Hematopoietic multipotent progenitor cell treated with erythropoietin and hydrocortisone succinate and interleukin-3 and kit ligand, for 4 days (in vitro differentiated cells): Measurements from ENCODE around the gene ZNF775.
A peak's percentile ranks its signal among the peaks of the same experiment; 100 is the strongest.
"Not testable (repeated sequence)": the region's sequence is repeated elsewhere in the genome, so short reads cannot be mapped to it uniquely, and the experiment has no call there.

Experiments used
- DNase-seq: peaks from one replicate; pipeline ENCODE4 v3.0.0-alpha.2; 2015

ZNF775 gene

DNA sequence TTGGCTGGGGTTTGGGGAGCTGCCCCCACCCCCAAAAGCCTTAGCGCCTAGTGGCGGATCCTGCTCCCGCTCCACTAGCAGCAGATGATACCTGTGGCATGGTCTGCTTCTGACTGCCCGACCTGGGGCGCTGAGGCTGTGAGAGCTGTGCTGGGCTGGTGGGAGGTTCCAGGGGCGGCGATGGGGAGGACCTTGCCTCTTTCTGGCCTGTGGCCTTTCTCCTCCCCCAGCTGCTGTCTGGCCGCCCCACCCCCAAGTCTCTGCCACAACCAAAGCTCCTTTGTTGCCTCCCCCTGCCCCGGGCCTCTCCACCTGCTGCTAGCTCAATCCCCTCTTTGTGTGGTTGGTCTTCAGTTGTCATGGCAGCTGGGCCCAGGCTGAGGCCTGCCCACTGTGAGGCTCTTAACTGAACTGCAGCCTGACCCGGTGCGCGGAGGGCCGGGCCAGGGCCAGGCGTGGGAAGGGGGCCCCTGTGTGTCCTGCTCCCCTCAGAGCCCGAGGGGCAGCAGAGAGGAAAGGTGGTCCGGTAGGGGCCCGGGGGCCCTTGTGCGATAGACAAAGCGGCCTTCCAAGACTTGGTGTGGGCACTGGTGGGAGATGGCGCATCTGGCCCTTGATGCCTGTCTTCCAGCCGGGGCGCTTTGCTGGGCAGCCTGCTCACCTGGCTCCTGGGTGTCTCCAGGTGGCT is 4.7 kb downstream of the ZNF775 start:
- DNase-seq: no peak

- peak; percentile 31 for DNase-seq
Measured at GRCh38 chr7:150384406-150385301, 5.5 kb downstream of the ZNF775 start.

- DNase-seq: no peak
Measured at GRCh38 chr7:150385302-150385723, 6.2 kb downstream of the ZNF775 start.

- not testable (repeated sequence) for DNase-seq
Measured at GRCh38 chr7:150385884-150386283, 6.8 kb downstream of the ZNF775 start.

GRCh38 chr7:150388306-150388705 is 9.2 kb downstream of the ZNF775 start:
- no peak for DNase-seq

DNA sequence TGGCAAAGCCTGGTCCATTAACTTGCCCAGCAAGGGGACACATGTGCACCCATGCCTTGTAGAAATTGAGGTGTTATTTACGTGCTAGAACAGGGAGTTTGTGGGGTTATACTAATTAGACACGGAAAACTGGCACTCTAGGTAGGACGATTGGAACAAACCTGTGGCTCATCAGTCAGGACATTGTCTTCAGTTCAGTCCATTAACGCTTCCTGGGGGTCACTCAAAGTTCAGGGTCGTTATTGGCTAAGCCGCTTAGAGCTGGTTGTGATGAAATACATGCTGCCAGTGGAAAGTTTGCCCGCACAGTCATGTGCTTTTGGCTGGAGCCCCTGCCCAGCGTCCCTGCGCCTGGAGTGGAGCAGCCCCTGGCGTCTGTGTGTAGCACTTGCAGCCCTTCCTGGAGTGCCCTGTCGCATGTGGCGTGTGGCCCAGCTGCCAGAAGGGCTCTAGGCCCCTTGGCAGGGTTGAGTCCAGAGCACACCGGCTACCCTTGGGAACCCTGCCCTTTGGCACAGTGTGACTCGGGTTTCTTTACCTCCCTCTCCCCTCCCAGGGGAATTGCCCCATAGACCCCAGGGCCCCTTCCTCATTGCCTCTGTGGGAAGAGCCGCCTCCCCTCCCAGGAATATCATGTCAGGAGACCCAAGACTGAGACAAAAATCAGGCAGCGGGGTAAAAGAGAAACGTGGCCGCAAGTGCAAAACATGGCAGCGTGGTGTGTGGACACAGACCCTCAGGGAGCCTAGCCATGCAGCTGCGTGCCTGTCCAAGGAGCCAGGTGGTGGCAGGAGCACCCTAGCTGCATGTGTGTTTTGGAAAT is 9.8 kb downstream of the ZNF775 start:
- DNase-seq: peak; percentile 71

- no peak for DNase-seq
Measured at GRCh38 chr7:150389532-150389816, 10.3 kb downstream of the ZNF775 start.

DNA sequence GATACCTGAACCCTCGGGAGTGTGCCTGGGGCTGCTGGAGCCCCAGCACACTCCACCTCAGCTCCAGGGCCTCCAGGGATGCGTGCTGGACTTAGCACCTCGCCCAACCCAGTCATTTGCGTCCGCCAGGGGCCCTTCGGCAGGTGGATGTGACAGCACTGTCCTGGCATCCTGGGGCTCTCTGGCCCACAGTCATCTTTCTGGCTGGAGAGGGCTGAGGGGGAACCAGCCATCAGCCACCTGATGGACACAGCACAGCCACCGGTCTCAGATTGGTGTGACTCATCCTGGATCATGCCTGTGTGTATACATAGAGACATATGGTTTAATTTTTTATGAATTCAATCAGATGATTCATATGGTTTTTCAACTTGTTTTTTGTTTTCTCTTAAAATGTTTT is 11.1 kb downstream of the ZNF775 start:
- DNase-seq: no peak

GRCh38 chr7:150393325-150393724 is 14.2 kb downstream of the ZNF775 start:
- DNase-seq: no peak

GRCh38 chr7:150396426-150396825 is 17.3 kb downstream of the ZNF775 start:
- no peak for DNase-seq

- DNase-seq: no peak
Measured at GRCh38 chr7:150396851-150397260, 17.7 kb downstream of the ZNF775 start.

DNA sequence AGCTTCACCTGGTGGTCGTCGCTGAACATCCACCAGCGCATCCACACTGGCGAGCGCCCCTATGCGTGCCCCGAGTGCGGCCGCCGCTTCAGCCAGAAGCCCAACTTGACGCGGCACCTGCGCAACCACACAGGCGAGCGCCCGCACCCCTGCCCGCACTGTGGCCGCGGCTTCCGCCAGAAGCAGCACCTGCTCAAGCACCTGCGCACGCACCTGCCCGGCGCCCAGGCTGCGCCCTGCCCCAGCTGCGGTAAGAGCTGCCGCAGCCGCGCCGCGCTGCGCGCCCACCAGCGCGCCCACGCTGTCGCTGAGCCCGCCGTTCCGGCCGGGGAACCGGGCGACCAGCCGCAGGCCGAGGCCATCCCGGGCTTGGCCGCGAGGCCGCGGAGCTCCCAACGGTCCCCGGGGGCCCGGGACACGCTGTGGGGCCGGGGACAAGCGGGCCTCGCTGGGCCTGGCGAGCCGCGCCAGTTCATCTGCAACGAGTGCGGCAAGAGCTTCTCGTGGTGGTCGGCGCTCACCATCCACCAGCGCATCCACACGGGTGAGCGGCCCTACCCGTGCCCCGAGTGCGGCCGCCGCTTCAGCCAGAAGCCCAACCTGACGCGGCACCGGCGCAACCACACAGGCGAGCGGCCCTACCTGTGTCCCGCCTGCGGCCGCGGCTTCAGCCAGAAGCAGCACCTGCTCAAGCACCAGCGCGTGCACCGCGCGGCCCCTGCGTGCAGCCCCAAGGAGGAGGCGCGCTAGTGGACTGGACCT is 18.4 kb downstream of the ZNF775 start:
- no peak for DNase-seq

DNA sequence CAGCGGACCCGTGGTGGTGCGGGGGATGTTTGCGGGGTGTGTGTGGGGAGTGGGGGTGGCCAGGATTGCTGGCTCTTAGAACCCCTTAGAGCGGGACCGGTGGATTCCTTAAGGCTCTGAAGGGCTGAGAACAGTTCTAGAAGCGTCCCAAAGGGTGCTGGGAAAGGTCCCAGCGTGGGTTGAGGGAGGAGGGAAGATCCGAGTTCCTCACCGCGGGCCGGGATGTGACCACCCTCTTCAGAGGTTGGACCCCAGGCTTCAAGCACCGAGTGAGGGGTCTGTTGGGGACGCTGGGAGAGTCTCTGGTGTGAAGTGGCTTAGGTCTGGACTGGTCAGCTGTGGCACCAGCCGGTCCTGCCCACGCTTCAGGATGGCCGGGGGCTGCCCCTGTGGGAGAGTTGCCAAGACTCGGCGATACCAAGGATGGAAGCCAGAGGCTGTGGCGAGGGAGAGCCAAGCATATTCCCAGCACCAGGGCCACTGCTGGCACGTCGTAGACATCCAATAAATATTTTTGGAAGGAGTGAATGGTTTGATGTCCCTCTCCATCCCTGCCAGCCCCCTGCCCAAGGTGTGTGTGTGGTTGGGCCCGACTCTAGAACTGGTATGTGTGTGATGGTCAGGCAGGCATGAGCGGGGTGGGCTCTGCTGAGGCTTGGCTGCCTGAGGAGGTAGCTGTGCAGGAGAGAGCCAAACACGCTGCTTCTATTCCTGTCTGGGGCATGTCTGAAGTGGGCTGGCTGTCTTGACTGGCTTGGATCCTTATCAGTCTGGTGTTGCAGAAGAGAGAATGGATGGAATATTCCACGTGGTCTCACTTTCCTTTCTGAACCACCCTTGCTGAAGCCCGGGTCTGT is 19.2 kb downstream of the ZNF775 start:
- no peak for DNase-seq

DNA sequence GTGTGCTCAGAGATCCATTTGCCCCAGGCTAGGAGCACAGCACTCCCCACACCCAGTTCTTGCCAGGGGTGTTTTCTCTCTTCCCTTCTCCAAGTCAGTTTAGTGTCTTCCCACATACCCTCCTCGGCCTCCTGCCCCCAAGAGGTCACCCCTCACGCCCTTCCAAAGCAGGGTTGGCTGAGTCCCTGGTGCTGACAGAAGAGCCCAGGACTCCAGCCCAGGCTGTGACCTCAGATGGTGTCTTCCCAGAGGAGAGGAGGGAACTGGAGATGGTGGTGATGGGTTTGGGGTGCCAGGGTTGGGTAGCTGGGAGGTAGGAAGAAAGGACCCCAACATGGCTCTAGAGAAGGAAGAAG is 19.8 kb downstream of the ZNF775 start:
- no peak for DNase-seq

GRCh38 chr7:150399421-150400007 is 20.4 kb downstream of the ZNF775 start:
- no peak for DNase-seq

DNA sequence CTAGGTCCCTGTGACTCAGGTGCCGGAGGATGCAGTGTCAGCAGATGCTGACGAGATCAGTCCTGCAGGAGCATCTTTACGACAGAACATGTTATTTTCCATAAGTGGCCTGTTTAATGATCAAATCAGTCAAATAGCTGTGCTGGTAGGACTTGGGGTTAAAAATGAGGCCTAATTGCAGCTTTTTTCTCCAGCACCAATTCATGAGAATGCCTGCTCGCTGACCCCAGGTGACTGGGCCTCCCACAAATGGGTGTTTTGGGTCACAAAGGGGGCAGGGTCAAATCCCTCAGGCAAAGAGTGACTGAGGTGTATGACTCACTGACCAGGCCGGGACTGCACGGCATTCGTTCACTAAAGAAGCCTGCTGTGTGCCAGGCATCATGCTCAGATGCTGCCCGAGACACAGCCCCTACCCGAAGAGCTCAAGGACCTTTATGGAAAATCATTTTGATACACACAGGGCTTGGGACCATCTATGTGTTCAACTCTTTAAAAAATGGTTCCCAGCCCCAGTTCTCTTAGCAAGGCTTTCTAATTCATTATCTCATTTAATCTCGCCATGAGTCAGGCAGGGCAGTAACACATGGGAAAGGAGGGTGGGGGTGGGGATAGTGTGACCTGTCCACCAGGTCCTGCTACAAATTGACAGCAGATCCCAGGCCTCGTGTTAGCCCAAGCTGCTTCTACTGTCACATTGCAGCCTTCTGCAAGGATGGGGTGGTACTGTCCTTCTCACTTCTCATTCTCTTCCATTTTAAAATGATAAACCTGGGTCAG is 21.1 kb downstream of the ZNF775 start:
- DNase-seq: peak; percentile 41

- no peak for DNase-seq
Measured at GRCh38 chr7:150400788-150401423, 21.8 kb downstream of the ZNF775 start.

DNA sequence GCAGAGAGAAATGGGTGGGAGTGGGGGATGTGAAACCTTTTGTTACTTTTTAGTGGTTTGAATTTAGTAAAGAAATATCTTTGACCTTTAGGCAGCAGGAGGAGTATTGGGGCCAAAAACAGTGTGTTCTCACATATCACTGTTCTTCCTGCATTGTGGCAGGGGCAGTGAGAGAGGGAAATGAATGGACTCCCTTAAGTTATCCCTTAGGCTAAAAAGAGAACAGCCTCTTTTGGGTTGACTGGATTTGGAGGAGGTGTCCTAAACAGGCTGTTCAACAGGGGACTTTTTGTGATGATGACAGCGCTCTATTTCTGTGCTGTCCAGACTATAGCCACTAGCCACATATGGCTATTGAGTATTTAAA is 22.3 kb downstream of the ZNF775 start:
- no peak for DNase-seq

GRCh38 chr7:150401861-150402631 is 22.9 kb downstream of the ZNF775 start:
- DNase-seq: no peak
